Upper lobe of right lung (tissue), 1 donor: ENCODE measurements around the gene SRGAP3. TPM values are rescaled to one million over a fixed set of nuclear protein-coding genes. Genes with fewer than 3 reads are reported as not detected.

Experiments
- ATAC-seq: fragments of 200-7000 bp; cut with Tn5 transposase; one replicate; pipeline ENCODE4 v1.9.1; 2020; ENCODE audit warnings: mild to moderate bottlenecking, moderate library complexity
- DNase-seq: peaks from one replicate; pipeline ENCODE4 v3.0.0-alpha.2; 2020
- H3K27ac ChIP-seq: fragments of 200-600 bp; one replicate; pipeline ENCODE4 v1.8.0; 2022
- H3K27me3 ChIP-seq: fragments of 200-600 bp; one replicate; pipeline ENCODE4 v1.8.0; 2022; ENCODE audit warnings: mild to moderate bottlenecking
- H3K36me3 ChIP-seq: fragments of 200-600 bp; one replicate; pipeline ENCODE4 v1.8.0; 2022
- H3K4me1 ChIP-seq: fragments of 200-600 bp; one replicate; pipeline ENCODE4 v1.8.0; 2022
- H3K4me3 ChIP-seq: fragments of 200-600 bp; one replicate; pipeline ENCODE4 v1.8.0; 2022; ENCODE audit warnings: mild to moderate bottlenecking
- H3K9me3 ChIP-seq: fragments of 200-600 bp; one replicate; pipeline ENCODE4 v1.8.0; 2022
- CTCF ChIP-seq: fragments of 200-600 bp; IDR thresholded peaks from one replicate; pipeline ENCODE4 v1.8.0; 2022; ENCODE audit warnings: antibody characterized with exemption
- intact Hi-C: fragments of 100-400 bp; cut with DNase I; formaldehyde crosslinking; loops from one replicate; pipeline ENCODE4 v1.11.0; 2022
- total RNA-seq: library from RNA; stranded (reverse); fragmentation: NEBNext Ultra II Directional; extraction: Animal tissue kit (Norgen Biotek cat#: 25700); gene quantifications from one replicate; pipeline ENCODE4 v1.2.1, GENCODE V29; 2021
- donor health status: DM: no; HTN: yes; CAD: no; lungs with severe emphysema.

SRGAP3 gene
- total RNA-seq, 1 donor from 2014 or later = 3.2 TPM

GRCh38 chr3:9244495-9245183 lies 4.8 kb downstream of the SRGAP3 start:
- Histone ChIP-seq H3K27me3 (no peaks in the 10 kb centered on the region), H3K4me1 (peaks cover 8% of the 10 kb centered on the region), H3K36me3 (no peaks in the 10 kb centered on the region), H3K4me3 (no peak overlapping the region), H3K9me3 (no peaks in the 10 kb centered on the region), H3K27ac (no peak overlapping the region)
- no peak for TF ChIP-seq CTCF
- intact Hi-C loops = no loop called here
- no peak for DNase-seq
- no peak for ATAC-seq

GRCh38 chr3:9241956-9242355 lies 7.5 kb downstream of the SRGAP3 start:
- no peak overlapping the region for H3K27ac ChIP-seq
- H3K9me3 ChIP-seq = no peaks in the 10 kb centered on the region
- H3K4me1 ChIP-seq = no peaks in the 10 kb centered on the region
- H3K4me3 ChIP-seq = no peak overlapping the region
- intact Hi-C loops = no loop called here
- TF ChIP-seq CTCF = no peak
- no peak for ATAC-seq
- H3K27me3 ChIP-seq = no peaks in the 10 kb centered on the region
- H3K36me3 ChIP-seq = no peaks in the 10 kb centered on the region
- DNase-seq = no peak

- H3K27ac ChIP-seq = no peak overlapping the region
- H3K27me3 ChIP-seq = no peaks in the 10 kb centered on the region
- ATAC-seq (no peak), DNase-seq (no peak)
- no peak overlapping the region for H3K4me3 ChIP-seq
- no peaks in the 10 kb centered on the region for H3K9me3 ChIP-seq
- no peaks in the 10 kb centered on the region for H3K36me3 ChIP-seq
- no peaks in the 10 kb centered on the region for H3K4me1 ChIP-seq
- intact Hi-C loops = no loop called here
- no peak for TF ChIP-seq CTCF
Observed at GRCh38 chr3:9239680-9240079, 9.8 kb downstream of the SRGAP3 start.

GRCh38 chr3:9238721-9239295 lies 10.6 kb downstream of the SRGAP3 start:
- intact Hi-C loops = no loop called here
- H3K4me3 ChIP-seq = no peak overlapping the region
- no peak for ATAC-seq
- no peak overlapping the region for H3K27ac ChIP-seq
- H3K36me3 ChIP-seq = no peaks in the 10 kb centered on the region
- H3K27me3 ChIP-seq = no peaks in the 10 kb centered on the region
- no peak for TF ChIP-seq CTCF
- no peak for DNase-seq
- H3K9me3 ChIP-seq = no peaks in the 10 kb centered on the region
- no peaks in the 10 kb centered on the region for H3K4me1 ChIP-seq

GRCh38 chr3:9238276-9238675 lies 11.2 kb downstream of the SRGAP3 start:
- no peaks in the 10 kb centered on the region for H3K36me3 ChIP-seq
- no peaks in the 10 kb centered on the region for H3K27me3 ChIP-seq
- intact Hi-C loops = no loop called here
- no peaks in the 10 kb centered on the region for H3K4me1 ChIP-seq
- H3K9me3 ChIP-seq = no peaks in the 10 kb centered on the region
- TF ChIP-seq CTCF = no peak
- H3K4me3 ChIP-seq = no peak overlapping the region
- no peak for DNase-seq
- no peak overlapping the region for H3K27ac ChIP-seq
- no peak for ATAC-seq
